Muscle of arm (tissue), 12 donors: Measurements from ENCODE around the gene LCOR. TPM values are rescaled to one million over a fixed set of nuclear protein-coding genes. Genes with fewer than 3 reads are reported as not detected.

Experiments
- DNase-seq: peaks from one replicate; pipeline ENCODE4 v3.0.0-alpha.2; 2013
- polyA plus RNA-seq, 12 donors: library from polyadenylated mRNA; unstranded; fragments of 120-200 nt; gene quantifications; one replicate each; pipeline ENCODE4 v1.2.1, GENCODE V29; 2013; ENCODE audit not compliant: insufficient read length in 12 of 12

LCOR gene
- polyA plus RNA-seq, 12 donors: 12.0 to 24.9 (median 17.1) TPM; not detected in 1

- no peak for DNase-seq
Observed at GRCh38 chr10:96880575-96880974, 48.5 kb downstream of the LCOR start.

- no peak for DNase-seq
Observed at GRCh38 chr10:96889415-96890171, 57.5 kb downstream of the LCOR start.

- no peak for DNase-seq
Observed at GRCh38 chr10:96890172-96890513, 58.0 kb downstream of the LCOR start.

DNA sequence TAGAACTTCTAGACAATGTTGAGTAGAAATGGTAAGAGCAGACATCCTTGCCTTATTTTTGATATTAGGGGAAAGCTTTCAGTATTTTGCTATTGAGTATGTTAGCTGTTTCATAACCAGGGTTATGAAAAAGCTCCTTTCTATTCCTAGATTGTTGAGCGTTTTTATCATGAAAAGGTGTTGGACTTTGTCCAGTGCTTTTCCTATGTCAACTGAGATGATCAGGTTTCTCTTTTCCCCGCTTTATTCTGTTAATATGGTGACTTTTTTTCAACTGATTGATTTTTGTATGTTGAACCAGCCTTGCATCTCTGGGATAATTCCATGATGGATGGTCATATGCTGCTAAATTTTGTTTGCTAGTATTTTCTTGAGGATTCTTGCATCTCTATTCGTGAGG lies 58.5 kb downstream of the LCOR start:
- DNase-seq: no peak

DNA sequence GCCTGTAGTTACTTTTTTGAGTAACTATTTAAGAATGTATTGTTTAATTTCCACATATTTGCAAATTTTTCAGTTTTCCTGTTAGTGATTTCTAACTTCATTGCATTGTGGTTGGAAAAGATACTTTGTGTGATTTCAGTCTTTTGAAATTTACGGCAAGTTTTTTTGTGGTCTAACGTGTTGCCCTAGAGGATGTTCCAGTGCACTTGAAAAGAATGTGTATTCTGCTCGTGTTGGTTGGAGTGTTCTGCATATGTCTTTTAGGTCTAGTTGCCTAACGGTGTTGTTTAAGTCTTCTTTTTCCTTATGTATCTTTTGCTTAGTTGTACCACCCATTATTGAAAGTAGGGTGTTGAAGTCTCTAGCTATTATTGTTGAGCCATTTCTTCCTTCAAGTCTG lies 59.7 kb downstream of the LCOR start:
- no peak for DNase-seq

DNA sequence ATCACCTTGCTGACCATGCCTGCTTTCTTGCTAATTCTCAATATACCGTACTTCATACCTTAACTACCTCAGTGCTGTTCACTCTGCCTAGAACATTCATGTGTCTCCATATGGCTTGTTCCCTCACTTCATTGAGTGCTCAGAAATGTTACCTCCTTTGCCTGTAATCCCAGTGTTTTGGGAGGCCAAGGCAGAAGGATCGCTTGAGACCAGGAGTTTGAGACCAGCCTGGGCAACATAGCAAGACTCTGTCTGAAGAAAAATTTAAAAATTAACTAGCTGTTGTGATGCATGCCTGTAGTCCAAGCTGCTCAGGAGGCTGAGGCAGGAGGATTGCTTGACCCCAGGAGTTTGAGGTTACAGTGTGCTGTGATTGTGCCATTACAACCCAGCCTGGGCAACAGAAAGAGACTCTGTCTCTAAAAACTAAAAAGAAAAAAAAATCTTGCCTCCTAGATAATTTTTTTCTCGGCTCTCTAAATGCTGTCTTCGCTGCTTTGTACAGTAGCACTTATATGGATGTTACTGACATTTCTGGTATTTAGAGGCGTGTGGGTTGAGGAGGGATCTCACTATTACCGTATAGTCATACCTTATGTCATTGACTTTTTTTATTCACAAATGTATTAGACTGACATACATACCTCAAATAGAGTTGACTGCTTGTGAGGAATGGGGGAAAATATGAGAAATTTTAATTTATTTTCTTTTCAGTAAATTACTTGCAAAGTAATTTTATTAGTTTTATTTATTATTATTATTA lies 63.7 kb downstream of the LCOR start:
- no peak for DNase-seq

DNA sequence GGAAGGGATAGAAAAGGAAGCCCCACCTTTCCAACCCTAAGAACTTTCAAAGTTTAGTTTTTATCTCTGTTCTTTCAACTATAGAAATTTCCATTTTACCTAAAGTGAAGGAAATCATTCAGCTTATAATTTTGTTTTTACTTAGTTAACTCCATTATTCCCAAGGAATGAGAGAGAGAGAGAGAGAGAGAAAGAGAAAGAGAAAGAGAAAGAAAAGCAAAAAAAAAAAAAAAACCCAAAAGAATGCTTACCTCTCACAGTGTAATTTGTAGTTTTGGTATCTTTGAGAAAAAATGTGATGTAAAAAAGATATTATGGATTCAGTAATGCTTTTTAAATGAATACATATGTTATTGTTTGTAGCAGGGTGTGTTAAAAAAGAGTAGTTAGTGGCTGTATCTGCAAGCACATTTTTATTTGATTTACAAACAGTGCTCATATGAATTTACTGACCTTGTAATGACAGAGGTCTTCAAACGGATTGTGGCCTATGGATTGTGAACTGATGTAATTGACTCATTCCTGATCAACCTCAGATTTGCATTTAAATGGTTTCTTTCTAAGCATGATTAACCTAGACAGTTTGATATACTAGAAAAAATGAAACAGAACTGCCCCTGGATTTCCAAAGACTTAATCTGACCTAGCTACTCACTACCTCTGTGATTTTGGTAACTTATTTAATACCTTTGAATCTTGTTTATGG lies 64.9 kb downstream of the LCOR start:
- DNase-seq: no peak

DNA sequence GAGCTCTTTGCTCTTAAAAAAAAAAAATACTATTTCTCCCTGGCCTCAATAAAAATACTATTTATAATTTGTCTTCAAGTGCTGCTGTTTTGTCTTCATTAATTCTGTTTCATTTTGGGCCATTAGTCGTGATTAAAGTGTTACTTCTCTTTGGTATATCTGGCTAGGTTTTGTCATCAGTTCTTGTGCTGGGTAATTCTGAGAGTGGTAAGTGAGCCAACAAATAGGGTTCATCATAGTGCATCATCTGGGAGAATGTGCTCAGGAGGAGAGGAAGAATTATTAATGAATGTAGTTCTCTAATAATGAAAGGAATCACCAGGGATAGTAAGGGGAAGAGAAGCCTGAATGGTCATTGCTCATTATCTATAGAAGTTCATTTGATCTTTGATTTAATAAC lies 70.0 kb downstream of the LCOR start:
- DNase-seq: no peak

- no peak for DNase-seq
Observed at GRCh38 chr10:96902731-96903358, 70.7 kb downstream of the LCOR start.

DNA sequence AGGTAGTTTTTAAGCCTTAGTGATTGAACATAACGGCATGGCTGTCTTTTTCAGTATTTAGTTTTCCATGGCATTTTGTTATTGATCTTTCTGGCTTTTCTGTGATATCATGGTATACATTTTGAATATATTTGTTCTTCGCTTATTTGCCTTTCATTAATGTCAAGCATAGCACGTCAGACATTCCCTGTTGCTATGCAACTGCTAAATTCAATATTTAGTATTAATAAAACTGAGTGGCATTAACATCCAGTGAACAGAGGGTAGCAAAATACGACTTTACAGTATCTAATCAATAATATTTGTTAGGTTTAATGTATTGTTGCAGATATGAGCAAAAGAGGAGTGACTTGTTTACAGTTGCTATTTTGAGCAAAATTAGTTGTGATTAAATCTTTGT lies 72.5 kb downstream of the LCOR start:
- no peak for DNase-seq

- no peak for DNase-seq
Observed at GRCh38 chr10:96906864-96907263, 74.8 kb downstream of the LCOR start.

DNA sequence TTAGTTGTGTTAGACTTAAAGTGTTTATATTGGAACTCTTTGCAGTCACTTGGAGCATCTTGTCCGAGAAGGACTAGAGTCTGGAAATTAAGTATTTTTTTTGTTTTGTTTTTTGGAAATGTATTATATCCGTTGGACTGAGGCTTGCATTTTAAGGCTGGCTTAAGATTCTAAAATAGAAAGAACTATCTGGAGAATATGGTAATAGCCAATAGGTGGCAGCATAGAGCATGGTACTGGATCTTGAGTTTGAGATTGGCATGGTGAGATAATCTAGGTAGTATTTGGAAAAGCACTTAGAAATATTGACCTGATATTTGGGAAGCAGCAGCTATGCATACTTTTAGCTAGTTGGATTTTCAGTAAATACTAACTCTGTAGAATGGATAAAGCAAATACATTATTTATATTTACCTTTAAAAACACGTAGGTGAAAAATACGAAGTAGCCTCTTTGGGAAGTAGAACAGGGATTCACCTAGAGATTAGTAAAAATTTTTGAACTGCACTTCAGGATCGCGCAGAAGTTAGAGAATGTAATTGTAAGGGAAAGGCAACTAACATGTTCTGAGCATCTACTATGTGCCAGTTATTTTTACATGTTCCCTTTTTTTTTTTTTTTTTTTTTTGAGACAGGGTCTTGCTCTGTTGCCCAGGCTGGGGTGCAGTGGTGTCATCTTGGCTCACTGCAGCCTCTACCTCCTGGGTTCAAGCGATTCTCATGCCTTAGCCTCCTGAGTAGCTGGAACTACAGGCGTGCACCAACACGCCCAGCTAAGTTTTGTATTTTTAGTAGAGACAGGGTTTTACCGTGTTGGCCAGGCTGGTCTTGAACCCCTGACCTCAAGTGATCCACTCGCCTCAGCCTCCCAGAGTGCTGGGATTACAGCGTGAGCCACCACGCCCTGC lies 78.6 kb downstream of the LCOR start:
- peak; percentile 33 for DNase-seq

GRCh38 chr10:96912405-96912804 lies 80.3 kb downstream of the LCOR start:
- DNase-seq: no peak

GRCh38 chr10:96913906-96914305 lies 81.8 kb downstream of the LCOR start:
- no peak for DNase-seq

DNA sequence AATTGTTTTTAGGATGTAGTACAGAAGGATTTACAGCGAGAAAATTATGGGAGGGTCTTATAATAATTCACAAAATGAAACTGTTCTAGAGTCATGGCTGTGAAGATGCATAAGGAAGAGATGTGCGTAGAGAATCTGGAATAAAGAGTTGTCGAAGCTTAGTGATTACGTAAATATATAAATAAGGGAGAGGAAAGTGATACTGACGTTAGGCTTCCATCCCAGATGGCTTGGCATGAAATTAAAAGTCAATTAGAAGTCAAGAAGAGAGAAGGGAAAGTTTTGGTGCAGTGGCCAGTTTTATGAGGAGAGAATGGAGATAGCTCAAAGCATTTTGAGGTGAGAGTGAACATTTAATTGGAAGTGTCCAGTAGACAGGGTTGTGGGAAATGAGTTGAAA lies 85.5 kb downstream of the LCOR start:
- no peak for DNase-seq

- no peak for DNase-seq
Observed at GRCh38 chr10:96918214-96919002, 86.3 kb downstream of the LCOR start.

DNA sequence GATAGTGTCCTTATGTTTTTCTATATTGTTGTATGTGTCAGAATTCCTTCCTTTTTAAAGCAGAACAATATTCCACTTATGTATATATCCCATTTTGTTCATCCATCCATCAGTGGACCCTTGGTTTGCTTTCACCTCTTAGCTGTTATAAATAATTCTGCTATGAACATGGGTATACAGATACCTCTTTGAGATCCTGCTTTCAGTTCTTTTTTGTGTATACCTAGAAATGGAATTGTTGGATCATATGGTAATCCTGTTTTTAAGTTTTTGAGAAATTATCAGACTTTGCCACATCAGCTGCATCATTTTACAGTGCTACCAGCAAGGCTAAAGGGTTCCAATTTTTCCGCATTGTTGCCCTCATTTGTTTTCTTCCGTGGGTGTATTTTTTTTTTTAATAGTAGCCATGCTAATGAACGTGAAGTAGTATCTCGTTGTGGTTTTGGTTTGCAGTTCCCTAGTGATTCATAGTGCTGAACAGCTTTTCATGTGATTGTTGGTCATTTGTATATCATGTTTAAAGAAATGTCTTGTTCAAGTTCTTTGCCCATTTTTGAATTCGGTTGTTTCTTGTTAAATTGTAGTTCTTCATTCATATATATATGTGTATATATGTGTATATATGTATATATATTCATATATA lies 87.8 kb downstream of the LCOR start:
- no peak for DNase-seq

GRCh38 chr10:96921655-96922054 lies 89.6 kb downstream of the LCOR start:
- no peak for DNase-seq

GRCh38 chr10:96922978-96923948 lies 91.2 kb downstream of the LCOR start:
- no peak for DNase-seq
